SK-N-SH (cell line): ENCODE data around the gene MAP2K5. TPM values are rescaled to one million over a fixed set of nuclear protein-coding genes. Genes with fewer than 3 reads are reported as not detected.

Experiments used
- CTCF ChIA-PET: fragments of 300-600, 350-600 bp; formaldehyde crosslinking; extraction: SDS; loops from one replicate; lab custom pipeline; 2021; lab: Yijun Ruan, JAX
- POLR2A ChIA-PET: fragments of 350-600 bp; sonication (Branson Sonifier 250); formaldehyde crosslinking; extraction: SDS; loops from one replicate; lab custom pipeline; 2020; ENCODE audit warnings: antibody characterized with exemption, inconsistent platforms; lab: Yijun Ruan, JAX
- DNase-seq: peaks from one replicate; pipeline ENCODE4 v3.0.0; 2012
- H2AFZ ChIP-seq: fragments of 200-600 bp; sonication (generic); 2 replicates; pipeline ENCODE4 v1.8.1; 2016; ENCODE audit warnings: antibody characterized with exemption, mild to moderate bottlenecking, low read depth
- H3F3A ChIP-seq: fragments of 200-600 bp; sonication (generic); replicated peaks from 2 replicates; pipeline ENCODE3; 2016; ENCODE audit warnings: antibody characterized with exemption, mild to moderate bottlenecking; ENCODE audit not compliant: insufficient read depth
- H3K27ac ChIP-seq, 2 experiments: fragments of 200-500 bp in 1 of 2; fragments of 200-600 bp in 1 of 2; sonication (Bioruptor generic) in 1 of 2; sonication (generic), shearing (Covaris generic) in 1 of 2; 2 replicates each; pipeline versions ENCODE4 v1.5.1 to v1.6.1; 2014 to 2016; ENCODE audit warnings: low read depth in 2 of 2, inconsistent platforms in 1 of 2, low read length in 1 of 2, mild to moderate bottlenecking in 1 of 2, mixed read lengths in 1 of 2
- H3K27me3 ChIP-seq: fragments of 200-600 bp; sonication (generic), shearing (Covaris generic); 2 replicates; pipeline ENCODE4 v1.6.1; 2016; ENCODE audit warnings: mixed run types; ENCODE audit not compliant: insufficient read depth
- H3K36me3 ChIP-seq, 2 experiments: fragments of 200-500 bp in 1 of 2; fragments of 200-600 bp in 1 of 2; sonication (Bioruptor generic) in 1 of 2; sonication (generic) in 1 of 2; replicated peaks in 1 of 2; 2 replicates each; pipeline versions ENCODE3 to v1.5.1; 2014 to 2016; ENCODE audit warnings: low read length in 1 of 2, mild to moderate bottlenecking in 1 of 2; ENCODE audit not compliant: insufficient read depth in 2 of 2, control insufficient read depth in 1 of 2
- H3K4me1 ChIP-seq, 2 experiments: fragments of 200-500 bp in 1 of 2; fragments of 200-600 bp in 1 of 2; sonication (Bioruptor generic) in 1 of 2; sonication (generic), shearing (Covaris generic) in 1 of 2; 2 replicates each; pipeline versions ENCODE4 v1.5.1 to v1.6.1; 2014 to 2016; ENCODE audit warnings: low read depth in 1 of 2, low read length in 1 of 2, mixed run types in 1 of 2; ENCODE audit not compliant: insufficient read depth in 2 of 2, control insufficient read depth in 1 of 2
- H3K4me2 ChIP-seq: fragments of 200-600 bp; sonication (generic), shearing (Covaris generic); 2 replicates; pipeline ENCODE4 v1.6.1; 2017; ENCODE audit warnings: mixed run types
- H3K4me3 ChIP-seq, 2 experiments: fragments of 200-500 bp in 1 of 2; fragments of 200-600 bp in 1 of 2; sonication (Bioruptor generic) in 1 of 2; sonication (generic), shearing (Covaris generic) in 1 of 2; 2 replicates each; pipeline versions ENCODE4 v1.5.1 to v1.8.1; 2014 to 2016; ENCODE audit warnings: low read depth in 2 of 2, inconsistent platforms in 1 of 2, low read length in 1 of 2, mild to moderate bottlenecking in 1 of 2, mixed read lengths in 1 of 2, moderate library complexity in 1 of 2
- H3K79me2 ChIP-seq: fragments of 200-600 bp; sonication (generic); 2 replicates; pipeline ENCODE4 v1.8.1; 2017; ENCODE audit warnings: mild to moderate bottlenecking; ENCODE audit not compliant: insufficient read depth
- H3K9ac ChIP-seq: fragments of 200-600 bp; sonication (generic); 2 replicates; pipeline ENCODE4 v1.6.1; 2017; ENCODE audit warnings: mixed run types
- H3K9me2 ChIP-seq: fragments of 200-600 bp; sonication (generic); 2 replicates; pipeline ENCODE4 v1.6.1; 2017; ENCODE audit warnings: mixed run types
- H3K9me3 ChIP-seq: fragments of 200-600 bp; sonication (generic); 2 replicates; pipeline ENCODE4 v1.6.1; 2017; ENCODE audit warnings: mixed run types, mild to moderate bottlenecking, moderate library complexity
- H4K20me1 ChIP-seq: fragments of 200-600 bp; sonication (generic); 2 replicates; pipeline ENCODE4 v1.6.1; 2017; ENCODE audit warnings: mild to moderate bottlenecking, mixed run types; ENCODE audit not compliant: insufficient read depth
- EP300 ChIP-seq, 2 experiments: IDR thresholded peaks; 2 replicates each; pipeline versions ENCODE4 v1.4.0 to v1.6.1; 2012; ENCODE audit warnings: borderline replicate concordance in 1 of 2, low read depth in 1 of 2, low read length in 1 of 2
- EZH2phosphoT487 ChIP-seq: fragments of 200-600 bp; sonication (generic); IDR thresholded peaks from 2 replicates; pipeline ENCODE4 v1.6.1; 2017; ENCODE audit warnings: low read depth, mixed run types, mild to moderate bottlenecking, antibody characterized with exemption, moderate library complexity, borderline replicate concordance
- FOSL2 ChIP-seq: IDR thresholded peaks from 2 replicates; pipeline ENCODE4 v1.4.0; 2012; ENCODE audit warnings: low read depth, mild to moderate bottlenecking, moderate library complexity, borderline replicate concordance
- FOXJ3 ChIP-seq: sonication (generic); formaldehyde crosslinking; IDR thresholded peaks from 2 replicates; pipeline ENCODE4 v1.5.1; 2020; ENCODE audit warnings: mild to moderate bottlenecking, missing genetic modification reagents
- GABPA ChIP-seq: IDR thresholded peaks from 2 replicates; pipeline ENCODE4 v1.4.0; 2012; ENCODE audit warnings: low read depth, mild to moderate bottlenecking
- GATA2 ChIP-seq: sonication (generic); formaldehyde crosslinking; IDR thresholded peaks from 2 replicates; pipeline ENCODE4 v1.5.0; 2020; ENCODE audit warnings: mild to moderate bottlenecking, missing genetic modification reagents
- MEF2A ChIP-seq: IDR thresholded peaks from 2 replicates; pipeline ENCODE4 v1.4.0; 2012; ENCODE audit warnings: low read depth, borderline replicate concordance
- POLR2AphosphoS5 ChIP-seq: IDR thresholded peaks from 2 replicates; pipeline ENCODE4 v1.6.1; 2012; ENCODE audit warnings: low read depth, low read length
- RFX5 ChIP-seq: IDR thresholded peaks from 2 replicates; pipeline ENCODE4 v1.6.1; 2012; ENCODE audit warnings: mild to moderate bottlenecking, improper control_type of control experiment, low read length
- SIN3A ChIP-seq: IDR thresholded peaks from 2 replicates; pipeline ENCODE4 v1.6.1; 2012; ENCODE audit warnings: low read depth, mild to moderate bottlenecking, low read length, moderate library complexity, borderline replicate concordance
- SMC3 ChIP-seq: IDR thresholded peaks from 2 replicates; pipeline ENCODE4 v1.6.1; 2012; ENCODE audit warnings: low read depth, low read length, improper control_type of control experiment
- TAF1 ChIP-seq: IDR thresholded peaks from 2 replicates; pipeline ENCODE4 v1.6.1; 2012; ENCODE audit warnings: low read depth, mild to moderate bottlenecking, low read length, moderate library complexity, borderline replicate concordance
- YY1 ChIP-seq: IDR thresholded peaks from 2 replicates; pipeline ENCODE4 v1.4.0; 2012; ENCODE audit warnings: low read depth, mild to moderate bottlenecking
- WGBS: methylation state at CpG from one replicate; pipeline ENCODE4 v1.1.6; 2017; ENCODE audit warnings: low lambda C conversion rate; 5-methylcytosine and 5-hydroxymethylcytosine counted together
- polyA plus RNA-seq, 3 experiments: library from polyadenylated mRNA; depleted of rRNA; stranded (reverse); fragments of >200 nt; gene quantifications; 2 replicates each; pipeline ENCODE4 v1.2.3, GENCODE V29; 2012
- TF ChIP-seq, protein P1 (sequence below): IDR thresholded peaks from 2 replicates; pipeline ENCODE4 v1.4.0; 2012; ENCODE audit warnings: low read depth, borderline replicate concordance
- TF ChIP-seq, protein P2 (sequence below): fragments of 150-350 bp; IDR thresholded peaks from 2 replicates; pipeline ENCODE4 v1.6.1; 2017; ENCODE audit warnings: antibody characterized with exemption, low read length, low read depth, borderline replicate concordance
- TF ChIP-seq, protein P3 (sequence below): IDR thresholded peaks from 2 replicates; pipeline ENCODE4 v1.4.0; 2012; ENCODE audit warnings: low read depth, borderline replicate concordance
- TF ChIP-seq, protein P4 (sequence below): IDR thresholded peaks from 2 replicates; pipeline ENCODE4 v1.4.0; 2012; ENCODE audit warnings: low read depth

Gene MAP2K5
- polyA plus RNA-seq, 1 of the 3 experiments (the other 2 are of a cell fraction), result 6.2 TPM

DNA sequence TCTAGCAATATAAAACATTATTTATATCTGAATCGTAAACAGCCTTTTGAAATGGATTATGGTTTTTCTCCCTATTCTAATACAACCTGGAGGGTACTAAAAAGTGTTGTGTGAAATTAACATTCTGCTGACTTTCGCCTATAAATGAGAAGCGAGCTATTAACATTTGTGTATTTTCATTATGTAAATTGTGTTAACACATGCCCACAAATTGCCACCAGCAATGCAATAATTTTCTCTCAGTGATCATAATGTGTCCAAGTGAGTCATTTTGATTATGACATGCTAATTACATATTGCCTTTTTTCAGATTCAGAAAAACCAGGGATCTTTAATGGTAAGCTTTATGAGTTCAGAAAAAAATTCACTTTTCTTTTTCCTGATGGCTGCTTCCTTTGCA lies 205.4 kb downstream of the MAP2K5 start:
- Histone ChIP-seq H3K27ac (no peak overlapping the region), H3K4me3 (no peak overlapping the region), H3K9me3 (no peaks in the 10 kb centered on the region), H2AFZ (no peak overlapping the region), H3K9me2 (no peaks in the 10 kb centered on the region), H3K9ac (no peak overlapping the region), H3K4me1 (peaks cover 0 to 2% of the 10 kb centered on the region in 2 experiments; a peak in 2 of 4 replicates), H4K20me1 (no peaks in the 10 kb centered on the region), H3K4me2 (no peak overlapping the region), H3K79me2 (no peaks in the 10 kb centered on the region), H3F3A (no peaks in the 10 kb centered on the region), H3K36me3 (peaks cover 0 to 9% of the 10 kb centered on the region in 2 experiments), H3K27me3 (no peaks in the 10 kb centered on the region)
- no peak for TF ChIP-seq FOXJ3 (CRISPR knock-in tag)
- TF ChIP-seq POLR2AphosphoS5, result no peak
- TF ChIP-seq GATA2, result no peak
- no peak for TF ChIP-seq SIN3A
- no peak for TF ChIP-seq RFX5
- no peak for TF ChIP-seq YY1
- no peak for TF ChIP-seq GABPA
- no peak for TF ChIP-seq FOSL2
- TF ChIP-seq EZH2phosphoT487, result no peak
- no peak for TF ChIP-seq MEF2A
- 96% methylated on average over 3 of the region's 3 CpGs for WGBS
- POLR2A ChIA-PET, result no interaction called here
- CTCF ChIA-PET, result interaction anchor here (0.6 to 1.5 kb wide), 4 partner anchors 9 to 315 kb away, joined by 3 to 6 read pairs (median 3); no protein-coding TSS in a partner anchor
- no peak for DNase-seq

DNA sequence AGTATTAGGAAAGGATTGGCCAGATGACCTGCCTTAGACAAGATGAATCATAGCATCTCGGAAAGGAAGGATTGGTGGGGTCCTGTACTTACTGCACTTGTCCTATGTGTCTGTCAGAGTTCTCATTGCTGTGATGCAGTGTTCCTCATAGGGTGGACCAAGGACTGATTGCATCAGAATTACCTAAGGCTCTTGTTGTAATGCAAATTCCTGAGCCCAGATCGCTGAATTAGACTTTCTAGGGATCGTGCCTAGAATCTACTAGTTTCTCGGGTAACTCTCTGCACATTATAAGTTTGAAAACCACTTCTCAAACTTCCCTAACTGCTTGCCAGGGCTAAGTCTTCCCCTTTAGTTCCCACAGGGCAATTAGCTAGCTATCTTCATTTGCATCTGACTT lies 207.9 kb downstream of the MAP2K5 start:
- Histone ChIP-seq H3K4me3 (no peak overlapping the region), H3K36me3 (peaks cover 0 to 9% of the 10 kb centered on the region in 2 experiments), H3K27ac (no peak overlapping the region), H3K9ac (no peak overlapping the region), H4K20me1 (no peaks in the 10 kb centered on the region), H3K4me2 (no peak overlapping the region), H3K4me1 (no peaks in the 10 kb centered on the region; a peak in 2 of 4 replicates), H3F3A (no peaks in the 10 kb centered on the region), H3K9me3 (no peaks in the 10 kb centered on the region), H2AFZ (no peak overlapping the region), H3K79me2 (no peaks in the 10 kb centered on the region), H3K9me2 (no peaks in the 10 kb centered on the region), H3K27me3 (no peaks in the 10 kb centered on the region)
- no peak for DNase-seq
- CTCF ChIA-PET, result no interaction called here
- TF ChIP-seq, protein P1, sequence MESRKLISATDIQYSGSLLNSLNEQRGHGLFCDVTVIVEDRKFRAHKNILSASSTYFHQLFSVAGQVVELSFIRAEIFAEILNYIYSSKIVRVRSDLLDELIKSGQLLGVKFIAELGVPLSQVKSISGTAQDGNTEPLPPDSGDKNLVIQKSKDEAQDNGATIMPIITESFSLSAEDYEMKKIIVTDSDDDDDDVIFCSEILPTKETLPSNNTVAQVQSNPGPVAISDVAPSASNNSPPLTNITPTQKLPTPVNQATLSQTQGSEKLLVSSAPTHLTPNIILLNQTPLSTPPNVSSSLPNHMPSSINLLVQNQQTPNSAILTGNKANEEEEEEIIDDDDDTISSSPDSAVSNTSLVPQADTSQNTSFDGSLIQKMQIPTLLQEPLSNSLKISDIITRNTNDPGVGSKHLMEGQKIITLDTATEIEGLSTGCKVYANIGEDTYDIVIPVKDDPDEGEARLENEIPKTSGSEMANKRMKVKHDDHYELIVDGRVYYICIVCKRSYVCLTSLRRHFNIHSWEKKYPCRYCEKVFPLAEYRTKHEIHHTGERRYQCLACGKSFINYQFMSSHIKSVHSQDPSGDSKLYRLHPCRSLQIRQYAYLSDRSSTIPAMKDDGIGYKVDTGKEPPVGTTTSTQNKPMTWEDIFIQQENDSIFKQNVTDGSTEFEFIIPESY, result no peak
- TF ChIP-seq, protein P2, sequence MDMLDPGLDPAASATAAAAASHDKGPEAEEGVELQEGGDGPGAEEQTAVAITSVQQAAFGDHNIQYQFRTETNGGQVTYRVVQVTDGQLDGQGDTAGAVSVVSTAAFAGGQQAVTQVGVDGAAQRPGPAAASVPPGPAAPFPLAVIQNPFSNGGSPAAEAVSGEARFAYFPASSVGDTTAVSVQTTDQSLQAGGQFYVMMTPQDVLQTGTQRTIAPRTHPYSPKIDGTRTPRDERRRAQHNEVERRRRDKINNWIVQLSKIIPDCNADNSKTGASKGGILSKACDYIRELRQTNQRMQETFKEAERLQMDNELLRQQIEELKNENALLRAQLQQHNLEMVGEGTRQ, result no peak
- TF ChIP-seq MEF2A (no peak), POLR2AphosphoS5 (no peak), SMC3 (no peak), EP300 (IDR thresholded peaks at IDR 0.05; ENCODE audit: borderline replicate concordance in 1 of 2, low read depth in 1 of 2, low read length in 1 of 2) (no peak), TAF1 (no peak)
- TF ChIP-seq, protein P3, sequence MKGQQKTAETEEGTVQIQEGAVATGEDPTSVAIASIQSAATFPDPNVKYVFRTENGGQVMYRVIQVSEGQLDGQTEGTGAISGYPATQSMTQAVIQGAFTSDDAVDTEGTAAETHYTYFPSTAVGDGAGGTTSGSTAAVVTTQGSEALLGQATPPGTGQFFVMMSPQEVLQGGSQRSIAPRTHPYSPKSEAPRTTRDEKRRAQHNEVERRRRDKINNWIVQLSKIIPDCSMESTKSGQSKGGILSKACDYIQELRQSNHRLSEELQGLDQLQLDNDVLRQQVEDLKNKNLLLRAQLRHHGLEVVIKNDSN, result no peak
- TF ChIP-seq, protein P4, sequence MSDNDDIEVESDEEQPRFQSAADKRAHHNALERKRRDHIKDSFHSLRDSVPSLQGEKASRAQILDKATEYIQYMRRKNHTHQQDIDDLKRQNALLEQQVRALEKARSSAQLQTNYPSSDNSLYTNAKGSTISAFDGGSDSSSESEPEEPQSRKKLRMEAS, result no peak
- TF ChIP-seq, all 33 proteins: peak for 0
- WGBS, result 93% methylated on average over 4 of the region's 4 CpGs
- POLR2A ChIA-PET, result no interaction called here
